GM18520 (cell line): Measurements from ENCODE around the gene KPTN.

Experiments
- ATAC-seq: cut with Tn5 transposase; IDR thresholded peaks from one replicate; pipeline ENCODE4 v1.9.1; 2021; ENCODE audit not compliant: unreplicated experiment

Gene KPTN

GRCh38 chr19:47470447-47471195 lies 13.4 kb downstream of the KPTN start:
- no peak for ATAC-seq

- no peak for ATAC-seq
Measured at GRCh38 chr19:47469719-47470118, 14.3 kb downstream of the KPTN start.

GRCh38 chr19:47469363-47469700 lies 14.7 kb downstream of the KPTN start:
- ATAC-seq: no peak

GRCh38 chr19:47467914-47468313 lies 16.1 kb downstream of the KPTN start:
- ATAC-seq: no peak

DNA sequence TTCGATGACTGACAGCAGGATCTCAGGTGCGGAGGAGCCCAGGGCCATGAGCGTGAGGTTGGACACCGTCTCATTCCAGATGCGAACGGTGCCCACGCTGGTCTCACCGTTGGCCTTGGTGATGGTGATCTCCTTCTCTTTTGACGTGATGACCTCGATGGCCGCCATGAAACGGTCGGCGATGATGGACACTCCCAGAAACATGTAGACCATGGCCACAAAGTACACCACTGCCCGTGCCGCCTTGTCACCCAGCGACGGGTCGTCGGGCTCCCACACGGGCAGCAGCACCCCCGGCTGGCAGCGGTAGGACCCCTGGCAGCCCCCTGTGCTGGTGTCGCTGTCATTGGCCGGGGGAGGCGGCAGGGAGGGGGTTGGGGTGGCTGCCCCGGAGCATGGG lies 18.1 kb downstream of the KPTN start:
- ATAC-seq: no peak

- no peak for ATAC-seq
Measured at GRCh38 chr19:47464675-47465419, 19.2 kb downstream of the KPTN start.

DNA sequence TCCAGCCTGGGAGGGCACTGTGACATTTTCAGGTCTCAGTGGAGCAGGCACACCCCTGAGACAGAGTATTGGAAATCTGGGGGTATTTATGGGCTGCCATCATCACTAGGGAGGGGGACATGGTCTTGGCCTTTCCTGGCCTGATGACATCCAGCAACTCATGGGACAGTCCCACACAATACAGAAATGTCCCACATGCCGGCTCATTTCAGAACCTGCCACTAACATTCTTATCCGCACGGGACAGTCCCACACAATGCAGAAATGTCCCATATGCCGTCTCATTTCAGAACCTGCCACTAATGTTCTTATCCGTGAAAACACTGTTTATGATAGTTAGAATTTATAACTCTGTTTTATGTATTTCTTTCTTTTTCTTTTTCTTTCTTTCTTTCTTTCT lies 22.1 kb downstream of the KPTN start:
- ATAC-seq: no peak

GRCh38 chr19:47459477-47459876 lies 24.5 kb downstream of the KPTN start:
- no peak for ATAC-seq

GRCh38 chr19:47458672-47459071 lies 25.3 kb downstream of the KPTN start:
- no peak for ATAC-seq

- ATAC-seq: no peak
Measured at GRCh38 chr19:47456721-47457474, 27.1 kb downstream of the KPTN start.

GRCh38 chr19:47450478-47450877 lies 33.5 kb downstream of the KPTN start:
- ATAC-seq: no peak

- ATAC-seq: no peak
Measured at GRCh38 chr19:47448360-47448727, 35.7 kb downstream of the KPTN start.

GRCh38 chr19:47447470-47448359 lies 36.3 kb downstream of the KPTN start:
- no peak for ATAC-seq

- no peak for ATAC-seq
Measured at GRCh38 chr19:47446534-47447469, 37.2 kb downstream of the KPTN start.

DNA sequence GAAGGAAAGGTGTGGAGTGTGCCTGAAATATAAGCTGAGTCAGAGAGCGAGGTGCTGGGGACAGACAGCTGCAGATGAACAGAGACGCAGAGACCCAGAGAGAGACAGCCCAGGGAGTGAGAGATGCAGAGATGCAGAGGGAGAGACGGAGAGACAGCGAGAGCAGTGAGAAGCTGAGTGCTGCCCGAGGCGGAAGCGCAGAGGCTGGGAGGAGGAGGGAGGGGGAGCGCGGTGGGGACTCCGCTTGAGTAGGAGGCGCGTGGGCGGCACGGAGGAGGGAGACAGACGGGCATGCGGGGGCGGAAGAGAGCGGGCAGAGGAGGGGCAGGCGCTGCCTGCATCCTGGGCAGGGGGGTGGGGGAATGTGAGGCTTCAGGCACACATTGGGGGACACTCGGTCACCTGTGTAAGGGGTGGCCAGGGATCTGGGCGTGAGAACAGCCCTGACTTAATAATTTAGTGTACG lies 38.0 kb downstream of the KPTN start:
- ATAC-seq: no peak

- ATAC-seq: no peak
Measured at GRCh38 chr19:47445527-47445926, 38.5 kb downstream of the KPTN start.

DNA sequence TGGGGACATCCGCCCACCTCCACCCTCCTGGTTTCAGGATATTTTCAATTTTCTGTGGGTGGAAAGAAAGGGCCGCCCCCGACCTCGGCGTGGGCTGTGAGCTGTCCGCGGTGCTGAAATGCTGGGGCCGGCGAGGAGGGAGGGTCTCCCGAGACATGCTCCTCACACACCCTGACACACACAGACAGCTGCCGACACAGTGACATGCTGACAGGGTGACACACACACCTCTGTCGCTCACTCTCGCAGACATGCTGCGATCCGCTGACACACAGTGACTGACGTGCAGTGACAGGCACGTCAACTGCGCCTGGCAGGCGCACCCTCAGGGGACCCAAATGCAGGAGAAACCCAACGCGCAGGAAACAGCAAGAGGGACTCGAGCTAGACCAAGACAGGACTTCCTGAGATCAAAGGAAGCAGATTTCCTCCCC lies 39.6 kb downstream of the KPTN start:
- ATAC-seq: no peak

DNA sequence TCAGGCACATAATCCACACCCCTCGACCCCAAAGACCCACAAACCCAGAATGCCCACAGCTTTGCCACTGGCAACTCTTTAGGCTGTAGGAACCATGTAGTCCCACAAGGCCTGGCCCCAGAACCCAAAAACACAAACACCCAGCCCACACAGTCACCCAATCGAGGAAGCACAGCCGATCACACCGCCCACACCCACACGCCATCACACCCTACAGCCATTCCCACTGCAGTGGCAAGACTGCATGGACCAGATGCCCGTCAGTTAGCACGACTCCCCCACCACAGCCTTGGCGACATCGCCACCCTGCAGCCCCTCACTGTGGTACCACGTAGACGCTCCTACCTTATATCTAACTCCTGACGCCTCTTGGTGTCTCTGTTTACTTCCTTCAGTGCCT lies 40.7 kb downstream of the KPTN start:
- ATAC-seq: no peak

GRCh38 chr19:47438793-47439220 lies 45.2 kb downstream of the KPTN start:
- ATAC-seq: no peak

GRCh38 chr19:47437500-47437899 lies 46.5 kb downstream of the KPTN start:
- no peak for ATAC-seq
